ENCODE data around the gene FBXO21. TPM values are rescaled to one million over a fixed set of nuclear protein-coding genes. Genes with fewer than 3 reads are reported as not detected.

Gene FBXO21
- total RNA-seq = 111 and 126 TPM in 2 replicates

GRCh38 chr12:117190210-117190781, at the start of gene FBXO21:
Gene FBXO21, minus strand, starts transcription at chr12:117190470. Its CDS starts 14 bp downstream, at chr12:117190456.

Other genes starting within 250 kb of the FBXO21 start
- 0.19 and 0.99 TPM in 2 replicates for gene TESC, start 91.1 kb downstream of the FBXO21 start, total RNA-seq
- gene NOS1, start 171.2 kb upstream of the FBXO21 start, total RNA-seq = not detected in 2 replicates